ENCODE measurements around the gene SULT1A4.
"Not testable (repeated sequence)": the region's sequence is repeated elsewhere in the genome, so short reads cannot be mapped to it uniquely, and the experiment has no call there.

SULT1A4 gene

GRCh38 chr16:29459706-29460646, at the start of gene SULT1A4:
Gene SULT1A4 (plus strand): TSS chr16:29459913. CDS start chr16:29461386, 1,473 bp downstream.
- DNase-seq = not testable (repeated sequence)

DNA sequence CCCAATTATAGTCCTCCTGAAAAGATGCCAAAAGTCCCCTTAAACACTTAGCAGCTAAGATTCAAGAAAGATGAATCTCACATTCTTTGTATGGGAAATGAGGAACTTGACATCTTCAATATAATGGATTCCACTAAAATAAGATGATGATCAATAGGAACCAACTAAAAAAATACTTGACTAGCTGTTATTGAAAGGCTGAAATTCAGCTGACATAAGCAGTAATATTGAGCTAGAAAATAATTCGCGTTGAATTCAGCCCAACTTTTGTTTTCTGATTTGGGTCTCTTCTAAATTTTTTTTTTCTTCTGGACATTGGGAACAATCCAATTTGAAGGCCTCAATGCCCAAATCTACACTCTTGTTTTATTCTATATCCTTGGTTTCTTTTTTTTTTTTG, 36.1 kb upstream of the SULT1A4 start:
- not testable (repeated sequence) for DNase-seq

DNA sequence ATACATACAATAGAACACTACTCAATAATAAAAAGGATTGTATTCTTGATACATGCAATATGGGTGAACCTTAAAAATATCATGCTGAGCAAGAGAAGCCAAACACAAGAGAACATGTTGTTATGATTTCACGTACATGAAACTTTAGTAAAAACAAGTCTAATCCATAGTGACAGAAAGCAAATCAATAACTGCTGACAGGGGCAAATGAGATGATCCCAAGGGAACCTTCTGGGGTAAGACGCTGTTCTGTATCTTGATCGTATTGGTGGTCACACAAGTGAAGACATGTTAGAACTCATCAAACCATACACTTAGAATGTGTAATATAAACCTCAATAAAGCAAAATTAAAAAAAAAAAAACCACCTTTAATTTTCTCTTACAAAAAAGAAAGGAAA, 34.3 kb upstream of the SULT1A4 start:
- not testable (repeated sequence) for DNase-seq

DNA sequence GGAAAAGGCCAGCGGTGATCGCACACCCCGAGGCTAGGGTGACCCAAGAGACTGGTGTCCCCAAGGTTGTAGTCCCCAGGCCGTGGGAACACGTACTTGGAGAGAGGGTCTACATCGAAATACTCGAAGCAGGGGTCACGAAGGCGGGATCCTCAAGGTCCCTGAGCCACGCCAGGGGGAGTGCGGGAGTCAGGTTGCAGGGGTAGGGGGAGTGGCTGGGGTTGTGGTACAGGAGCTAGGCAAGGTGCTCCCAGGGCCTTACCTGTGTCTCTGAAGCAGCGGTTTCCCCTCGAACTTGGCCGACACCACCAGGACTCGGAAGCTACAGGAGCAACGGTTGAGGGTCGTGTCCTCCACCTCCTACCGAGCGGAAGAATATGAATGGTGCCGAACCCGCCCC, 6.0 kb upstream of the SULT1A4 start:
- not testable (repeated sequence) for DNase-seq

GRCh38 chr16:29454269-29454668, 5.4 kb upstream of the SULT1A4 start, which contains the start of the genes BOLA2 and SLX1B:
Gene BOLA2 (minus strand): TSS chr16:29454351. CDS start chr16:29454253, 98 bp downstream.
Gene SLX1B (plus strand): TSS chr16:29454533.
- DNase-seq = not testable (repeated sequence)

- not testable (repeated sequence) for DNase-seq
Observed at GRCh38 chr16:29454828-29455227, 4.9 kb upstream of the SULT1A4 start.

DNA sequence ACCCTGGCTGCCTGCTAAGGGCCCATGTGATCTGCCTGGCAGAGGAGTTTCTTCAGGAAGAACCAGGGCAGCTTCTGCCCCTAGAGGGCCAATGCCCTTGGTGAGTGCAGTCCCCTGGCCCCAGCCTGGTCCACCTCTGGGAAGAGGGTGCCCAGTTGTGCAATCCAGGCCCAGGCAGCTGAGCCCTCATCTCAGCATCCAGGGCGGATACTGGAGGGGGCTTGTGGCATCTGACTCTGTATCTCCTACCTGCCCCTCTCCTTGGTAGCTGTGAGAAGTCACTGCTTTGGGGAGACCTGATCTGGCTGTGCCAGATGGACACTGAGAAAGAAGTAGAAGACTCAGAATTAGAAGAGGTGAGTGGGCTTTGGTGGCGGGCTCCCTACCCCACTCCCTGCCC, 2.1 kb upstream of the SULT1A4 start:
- DNase-seq = not testable (repeated sequence)

DNA sequence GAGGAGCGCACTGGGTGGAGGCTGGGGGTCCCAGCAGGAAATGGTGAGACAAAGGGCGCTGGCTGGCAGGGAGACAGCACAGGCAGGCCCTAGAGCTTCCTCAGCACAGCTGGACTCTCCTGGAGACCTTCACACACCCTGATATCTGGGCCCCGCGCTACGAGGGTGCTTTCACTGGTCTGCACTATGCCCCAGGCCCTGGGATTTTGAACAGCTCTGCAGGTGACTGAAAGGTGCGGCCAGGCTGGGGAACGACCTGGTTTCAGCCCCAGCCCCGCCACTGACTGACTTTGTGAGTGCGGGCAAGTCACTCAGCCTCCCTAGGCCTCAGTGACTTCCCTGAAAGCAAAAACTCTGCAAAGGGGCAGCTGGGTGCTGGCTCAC, 926 bp downstream of the SULT1A4 start:
- not testable (repeated sequence) for DNase-seq

DNA sequence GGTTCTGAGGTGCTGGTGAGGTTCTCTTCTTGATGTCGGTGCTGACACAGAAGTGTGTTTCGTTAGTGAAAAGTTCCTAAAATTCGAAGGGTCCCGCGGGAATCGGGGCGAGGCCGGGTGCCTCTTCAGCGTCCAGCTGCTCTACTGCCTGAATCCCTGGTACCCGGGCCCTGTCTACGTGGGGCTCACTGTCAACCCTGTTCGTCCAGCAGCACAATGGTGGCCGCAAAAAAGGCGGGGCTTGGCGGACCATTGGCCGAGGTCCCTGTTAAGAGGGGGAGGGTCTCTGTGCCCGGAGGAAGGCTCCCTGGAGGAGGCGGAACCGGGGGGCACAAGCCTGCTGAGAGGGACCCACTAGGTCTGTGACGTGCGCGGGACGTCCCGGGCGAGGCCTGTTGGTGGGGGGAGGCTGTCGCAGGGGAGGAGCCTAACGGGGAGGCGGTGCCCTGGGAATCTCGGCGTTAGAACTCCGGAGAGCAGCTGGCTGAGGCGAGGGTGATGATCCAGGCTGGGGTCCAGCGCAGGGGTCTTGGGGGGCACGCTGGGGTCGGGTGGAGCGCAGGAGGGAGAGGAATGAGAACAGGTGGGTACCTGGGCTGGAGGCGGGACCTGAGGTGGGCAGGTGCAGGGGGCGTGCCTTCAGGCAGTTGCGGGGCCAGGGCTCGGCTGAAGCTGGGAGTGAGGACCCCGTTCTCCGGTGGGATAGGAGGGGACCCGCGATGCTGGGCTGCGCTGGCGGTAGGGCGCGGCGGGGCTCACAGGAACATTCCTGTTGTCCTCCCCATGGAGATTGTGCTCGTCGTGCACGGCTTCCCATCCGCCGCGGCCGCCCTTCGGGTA, 6.5 kb downstream of the SULT1A4 start:
- not testable (repeated sequence) for DNase-seq

- DNase-seq = not testable (repeated sequence)
Observed at GRCh38 chr16:29466904-29467303, 7.2 kb downstream of the SULT1A4 start.

GRCh38 chr16:29467654-29468366, 8.1 kb downstream of the SULT1A4 start:
- not testable (repeated sequence) for DNase-seq

DNA sequence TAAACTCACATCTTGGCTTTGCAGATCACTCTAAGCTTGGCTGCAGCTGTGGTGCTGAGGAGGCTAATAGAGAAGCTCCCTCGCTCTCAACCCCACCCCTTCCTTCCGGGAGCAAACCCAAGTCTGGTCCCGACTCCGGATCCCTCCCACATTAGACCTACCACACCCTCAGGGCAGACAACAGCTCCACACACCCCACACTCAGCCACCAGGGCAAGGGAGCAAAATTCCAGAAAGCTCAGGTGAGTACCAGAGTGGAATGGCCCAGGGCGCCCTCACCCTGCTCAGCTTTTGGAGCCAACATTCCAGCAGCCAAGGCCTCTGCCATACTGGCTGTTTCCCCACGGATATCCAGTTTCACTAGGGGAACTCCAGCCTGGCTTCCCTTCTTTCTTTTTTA, 9.9 kb downstream of the SULT1A4 start:
- DNase-seq = not testable (repeated sequence)

DNA sequence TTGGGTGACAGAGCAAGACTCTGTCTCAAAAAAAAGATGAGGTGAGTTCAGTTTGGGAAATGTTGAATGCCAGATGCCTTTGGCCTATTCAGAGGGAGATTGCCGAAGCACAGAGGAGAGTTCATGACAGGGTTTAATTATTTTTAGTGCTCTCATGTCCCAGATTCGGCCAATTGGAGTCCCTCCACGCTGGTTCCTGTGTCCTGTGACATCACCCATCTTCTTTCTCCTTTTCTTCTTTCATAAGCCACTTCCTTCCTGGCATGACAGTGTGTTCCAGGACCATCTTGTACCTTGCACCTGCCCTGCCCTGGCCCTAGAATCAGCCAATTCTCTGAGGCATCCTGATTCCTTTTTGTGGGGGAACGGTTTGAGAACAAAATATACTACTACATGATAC, 12.4 kb downstream of the SULT1A4 start:
- DNase-seq = not testable (repeated sequence)

DNA sequence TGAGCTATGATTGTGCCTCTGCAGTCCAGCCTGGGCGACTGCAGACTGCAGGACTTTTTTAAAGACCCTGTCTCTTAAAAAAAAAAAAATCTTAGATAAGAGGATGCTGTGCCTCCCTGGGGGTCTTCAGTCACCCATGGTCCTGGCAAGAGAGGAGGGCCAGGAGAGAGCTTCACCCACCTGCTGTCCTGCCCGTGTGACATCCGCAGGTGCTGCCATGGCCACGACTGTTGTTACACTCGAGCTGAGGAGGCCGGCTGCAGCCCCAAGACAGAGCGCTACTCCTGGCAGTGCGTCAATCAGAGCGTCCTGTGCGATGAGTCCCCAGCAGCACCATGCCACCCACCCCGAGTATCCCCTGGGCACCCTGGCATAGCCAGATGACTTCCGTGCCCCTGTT, 22.6 kb downstream of the SULT1A4 start:
- DNase-seq = not testable (repeated sequence)

DNA sequence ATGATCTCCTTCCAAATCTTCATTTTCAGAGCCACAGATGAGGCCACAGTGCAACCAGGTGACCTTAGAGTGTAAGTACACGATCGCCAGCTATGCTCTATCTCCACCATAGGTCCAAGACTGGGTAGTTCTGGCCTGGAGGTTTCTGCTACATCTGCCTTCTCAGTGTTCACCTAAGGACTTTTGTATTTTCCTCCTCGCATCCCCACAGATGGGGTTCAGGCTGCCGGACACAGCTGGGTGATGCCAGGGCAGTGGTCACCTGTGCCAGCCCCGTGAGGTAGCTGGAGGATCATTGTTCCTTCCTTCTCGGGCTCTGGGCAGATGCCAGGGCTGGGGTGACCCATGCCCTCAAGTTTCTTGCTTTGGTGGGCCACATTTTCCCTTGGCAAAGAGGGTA, 46.6 kb downstream of the SULT1A4 start, which contains the start of gene NPIPB12:
Gene NPIPB12, minus strand, starts transcription at position 101 of the 400 bp plus-strand sequence.
- DNase-seq = not testable (repeated sequence)

Measured in COR-L47 (cell line).